ENCODE data around the gene COBL.

GRCh38 chr7:51045319-51046102, 271.1 kb downstream of the COBL start:
- TF ChIP-seq PTRF (tag; IDR thresholded peaks at IDR 0.05) (no peak), DNMT1 (IDR thresholded peaks at IDR 0.05) (no peak), USF2 (CRISPR knock-in tag; IDR thresholded peaks at IDR 0.05) (no peak), ZBTB1 (CRISPR knock-in tag; IDR thresholded peaks at IDR 0.05; ENCODE audit: borderline replicate concordance, low read depth) (no peak), RAD51 (IDR thresholded peaks at IDR 0.05; ENCODE audit: borderline replicate concordance, low read depth) (no peak), ZBTB34 (CRISPR knock-in tag; IDR thresholded peaks at IDR 0.05) (no peak), NFIC (IDR thresholded peaks at IDR 0.05) (no peak)
- TF ChIP-seq, protein P1, sequence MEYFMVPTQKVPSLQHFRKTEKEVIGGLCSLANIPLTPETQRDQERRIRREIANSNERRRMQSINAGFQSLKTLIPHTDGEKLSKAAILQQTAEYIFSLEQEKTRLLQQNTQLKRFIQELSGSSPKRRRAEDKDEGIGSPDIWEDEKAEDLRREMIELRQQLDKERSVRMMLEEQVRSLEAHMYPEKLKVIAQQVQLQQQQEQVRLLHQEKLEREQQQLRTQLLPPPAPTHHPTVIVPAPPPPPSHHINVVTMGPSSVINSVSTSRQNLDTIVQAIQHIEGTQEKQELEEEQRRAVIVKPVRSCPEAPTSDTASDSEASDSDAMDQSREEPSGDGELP (CRISPR knock-in tag; IDR thresholded peaks at IDR 0.05; ENCODE audit: borderline replicate concordance): no peak
- TF ChIP-seq, protein P2, sequence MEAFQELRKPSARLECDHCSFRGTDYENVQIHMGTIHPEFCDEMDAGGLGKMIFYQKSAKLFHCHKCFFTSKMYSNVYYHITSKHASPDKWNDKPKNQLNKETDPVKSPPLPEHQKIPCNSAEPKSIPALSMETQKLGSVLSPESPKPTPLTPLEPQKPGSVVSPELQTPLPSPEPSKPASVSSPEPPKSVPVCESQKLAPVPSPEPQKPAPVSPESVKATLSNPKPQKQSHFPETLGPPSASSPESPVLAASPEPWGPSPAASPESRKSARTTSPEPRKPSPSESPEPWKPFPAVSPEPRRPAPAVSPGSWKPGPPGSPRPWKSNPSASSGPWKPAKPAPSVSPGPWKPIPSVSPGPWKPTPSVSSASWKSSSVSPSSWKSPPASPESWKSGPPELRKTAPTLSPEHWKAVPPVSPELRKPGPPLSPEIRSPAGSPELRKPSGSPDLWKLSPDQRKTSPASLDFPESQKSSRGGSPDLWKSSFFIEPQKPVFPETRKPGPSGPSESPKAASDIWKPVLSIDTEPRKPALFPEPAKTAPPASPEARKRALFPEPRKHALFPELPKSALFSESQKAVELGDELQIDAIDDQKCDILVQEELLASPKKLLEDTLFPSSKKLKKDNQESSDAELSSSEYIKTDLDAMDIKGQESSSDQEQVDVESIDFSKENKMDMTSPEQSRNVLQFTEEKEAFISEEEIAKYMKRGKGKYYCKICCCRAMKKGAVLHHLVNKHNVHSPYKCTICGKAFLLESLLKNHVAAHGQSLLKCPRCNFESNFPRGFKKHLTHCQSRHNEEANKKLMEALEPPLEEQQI (IDR thresholded peaks at IDR 0.05): no peak
